Erythroblast (primary cell): ENCODE results near the gene ABITRAM.

Source experiments
- GATA1 ChIP-seq: IDR thresholded peaks from 2 replicates; pipeline ENCODE4 v1.6.1; 2011; ENCODE audit warnings: low read depth, mild to moderate bottlenecking, control low read depth, low read length, moderate library complexity
- POLR2A ChIP-seq: IDR thresholded peaks from 2 replicates; pipeline ENCODE4 v1.6.1; 2011; ENCODE audit warnings: mild to moderate bottlenecking, low read length

DNA sequence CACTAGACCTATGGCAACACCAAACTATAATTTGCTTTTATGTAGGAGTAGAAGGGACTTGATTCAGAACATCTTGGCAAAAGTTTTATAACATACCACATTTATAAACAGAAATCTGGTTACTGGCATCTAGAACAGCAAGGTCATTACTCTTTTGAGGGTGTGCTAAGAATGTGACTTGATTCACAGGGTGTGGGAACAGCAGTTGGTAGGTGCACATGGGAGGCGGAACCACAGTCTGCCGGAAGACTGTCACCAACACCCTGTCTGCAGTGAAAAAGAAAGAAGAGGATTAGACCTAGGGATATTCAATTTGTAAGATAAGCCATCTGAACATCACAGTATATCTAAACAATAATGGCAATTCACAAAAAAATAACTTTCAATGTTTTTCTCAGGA lies 23.3 kb upstream of the ABITRAM start:
- TF ChIP-seq POLR2A (no peak), GATA1 (no peak)
